HFF-Myc (cell line): ENCODE measurements around the gene EPHA6.
"Not testable (repeated sequence)": the region's sequence is repeated elsewhere in the genome, so short reads cannot be mapped to it uniquely, and the experiment has no call there.

Experiments
- DNase-seq: peaks from one replicate; pipeline ENCODE4 v3.0.0-alpha.2; 2011; ENCODE audit warnings: low read depth; ENCODE audit errors: extremely low read depth
- H3K4me3 ChIP-seq: replicated peaks from 2 replicates; pipeline ENCODE4 v1.5.1; 2011; ENCODE audit warnings: low read depth, mild to moderate bottlenecking, control low read depth, low read length
- TF ChIP-seq, protein P1 (sequence below): IDR thresholded peaks from 2 replicates; pipeline ENCODE4 v1.5.1; 2012; ENCODE audit warnings: mild to moderate bottlenecking, low read depth, low read length, control low read depth; ENCODE audit errors: missing control alignments

Gene EPHA6

GRCh38 chr3:96959901-96960641 is 145.7 kb downstream of the EPHA6 start:
- DNase-seq = no peak
- TF ChIP-seq, protein P1, sequence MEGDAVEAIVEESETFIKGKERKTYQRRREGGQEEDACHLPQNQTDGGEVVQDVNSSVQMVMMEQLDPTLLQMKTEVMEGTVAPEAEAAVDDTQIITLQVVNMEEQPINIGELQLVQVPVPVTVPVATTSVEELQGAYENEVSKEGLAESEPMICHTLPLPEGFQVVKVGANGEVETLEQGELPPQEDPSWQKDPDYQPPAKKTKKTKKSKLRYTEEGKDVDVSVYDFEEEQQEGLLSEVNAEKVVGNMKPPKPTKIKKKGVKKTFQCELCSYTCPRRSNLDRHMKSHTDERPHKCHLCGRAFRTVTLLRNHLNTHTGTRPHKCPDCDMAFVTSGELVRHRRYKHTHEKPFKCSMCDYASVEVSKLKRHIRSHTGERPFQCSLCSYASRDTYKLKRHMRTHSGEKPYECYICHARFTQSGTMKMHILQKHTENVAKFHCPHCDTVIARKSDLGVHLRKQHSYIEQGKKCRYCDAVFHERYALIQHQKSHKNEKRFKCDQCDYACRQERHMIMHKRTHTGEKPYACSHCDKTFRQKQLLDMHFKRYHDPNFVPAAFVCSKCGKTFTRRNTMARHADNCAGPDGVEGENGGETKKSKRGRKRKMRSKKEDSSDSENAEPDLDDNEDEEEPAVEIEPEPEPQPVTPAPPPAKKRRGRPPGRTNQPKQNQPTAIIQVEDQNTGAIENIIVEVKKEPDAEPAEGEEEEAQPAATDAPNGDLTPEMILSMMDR = no peak
- H3K4me3 ChIP-seq = no peak overlapping the region

DNA sequence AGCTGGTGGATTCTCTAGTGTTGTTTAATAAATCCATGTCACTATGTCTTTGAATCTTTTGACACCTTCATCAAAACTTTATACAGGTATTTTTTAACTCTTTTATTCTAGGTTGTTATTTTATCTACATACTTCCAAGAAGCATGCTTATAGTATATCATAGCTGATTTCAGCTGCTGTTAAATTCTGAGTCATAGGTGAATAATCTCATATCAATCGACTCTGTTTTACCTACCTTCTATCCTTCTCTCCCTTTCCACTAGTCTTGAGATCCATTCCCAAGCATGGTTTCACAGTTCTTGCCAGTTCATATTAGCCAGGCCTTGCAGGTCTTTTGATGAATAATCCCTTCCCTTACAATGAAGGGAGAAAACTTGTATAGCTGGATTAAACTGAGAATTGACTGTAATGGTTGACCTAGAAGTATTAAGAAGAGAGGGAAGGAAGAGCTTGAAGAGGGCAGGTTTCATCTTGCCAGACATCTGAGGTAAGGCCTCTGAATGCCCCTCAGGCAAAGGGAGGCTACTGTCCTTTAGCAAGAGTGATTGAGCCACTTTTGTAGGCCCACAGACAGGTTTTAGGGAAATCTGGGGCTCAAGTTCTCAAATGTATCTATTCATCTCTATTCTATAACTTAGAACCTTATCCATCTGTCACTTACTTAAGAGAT is 146.4 kb downstream of the EPHA6 start:
- DNase-seq = no peak
- TF ChIP-seq, protein P1 = no peak
- H3K4me3 ChIP-seq = no peak overlapping the region

DNA sequence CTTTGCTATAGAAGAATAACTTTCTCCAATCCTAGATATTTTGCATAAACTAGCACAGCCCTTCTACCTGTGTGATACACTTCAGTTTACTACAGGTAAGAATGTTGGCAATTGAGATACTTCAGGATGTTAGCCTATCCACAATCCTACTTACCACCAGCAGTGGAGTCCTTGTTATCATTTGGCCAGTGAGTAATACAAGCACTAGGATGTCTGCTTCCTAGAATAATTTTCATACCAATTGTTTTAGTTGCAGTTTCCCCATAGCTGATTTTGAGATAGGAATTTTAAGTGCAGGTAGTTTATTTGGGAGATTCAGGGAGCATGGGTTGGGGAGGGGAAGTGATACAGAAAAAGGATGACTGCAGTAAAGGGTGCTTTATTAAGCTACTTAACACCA is 147.2 kb downstream of the EPHA6 start:
- TF ChIP-seq, protein P1 = no peak
- H3K4me3 ChIP-seq = no peak overlapping the region
- no peak for DNase-seq

DNA sequence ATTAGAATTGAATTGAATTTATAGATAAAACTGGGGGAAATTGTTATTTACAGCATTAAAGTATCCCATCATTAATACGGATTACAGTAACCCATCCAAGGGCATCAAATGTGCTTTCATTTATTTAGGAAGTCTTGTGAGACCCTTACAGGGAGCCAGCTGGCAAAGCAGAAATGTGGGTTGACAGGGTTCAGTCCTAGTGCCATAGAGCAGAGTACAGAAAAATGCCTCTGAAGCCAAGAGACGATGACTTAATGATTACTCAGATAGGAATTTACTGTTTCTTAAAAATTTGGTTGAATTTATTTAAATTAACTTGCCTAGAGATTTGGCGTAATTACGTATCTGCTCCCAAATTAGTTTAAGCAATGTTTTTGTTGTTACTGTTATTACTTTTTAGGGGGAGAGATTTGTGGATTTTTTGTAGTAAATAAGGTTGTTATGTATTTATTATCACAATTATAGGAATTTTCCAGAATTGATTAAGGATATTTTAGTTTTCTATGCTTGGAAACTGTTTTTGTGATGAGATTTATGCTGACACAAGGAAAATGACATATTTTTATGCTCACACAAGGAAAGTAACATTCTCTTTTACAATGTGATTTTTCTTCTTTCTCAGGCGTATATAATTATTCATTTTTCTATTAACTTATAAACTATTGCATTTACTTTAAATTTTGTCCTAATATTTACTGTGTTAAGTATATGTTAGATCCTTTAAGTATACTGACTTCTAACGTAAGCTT is 152.0 kb downstream of the EPHA6 start:
- no peak for DNase-seq
- no peak overlapping the region for H3K4me3 ChIP-seq
- TF ChIP-seq, protein P1 = no peak

- no peak overlapping the region for H3K4me3 ChIP-seq
- TF ChIP-seq, protein P1 = no peak
- no peak for DNase-seq
These were observed 155.8 kb downstream of the EPHA6 start for GRCh38 chr3:96970211-96970610.

- TF ChIP-seq, protein P1 = no peak
- no peak overlapping the region for H3K4me3 ChIP-seq
- no peak for DNase-seq
These were observed 163.3 kb downstream of the EPHA6 start for GRCh38 chr3:96977671-96978070.

GRCh38 chr3:96983716-96984115 is 169.3 kb downstream of the EPHA6 start:
- H3K4me3 ChIP-seq, DNase-seq: not testable (repeated sequence)
